Esophagus muscularis mucosa (tissue), 4 donors: ENCODE results near the gene FEZ2. TPM values are rescaled to one million over a fixed set of nuclear protein-coding genes. Genes with fewer than 3 reads are reported as not detected.

ENCODE experiments used
- DNase-seq: peaks from one replicate; pipeline ENCODE4 v3.0.0-alpha.2; 2017; ENCODE audit errors: extremely low spot score
- H3K27ac ChIP-seq, 4 donors: fragments of 200-600 bp; sonication (generic); replicated peaks in 1 of 4; 1 replicate in 3 of 4; 2 replicates in 1 of 4; pipeline ENCODE4 v1.5.1; 2016 to 2019; ENCODE audit warnings: mild to moderate bottlenecking in 1 of 4
- H3K27me3 ChIP-seq, 4 donors: fragments of 200-600 bp; sonication (generic); one replicate each; pipeline versions ENCODE4 v1.5.1 to v1.6.0; 2016 to 2019
- H3K36me3 ChIP-seq, 4 donors: fragments of 200-600 bp; sonication (generic); one replicate each; pipeline ENCODE4 v1.5.1; 2016 to 2019
- H3K4me1 ChIP-seq, 4 donors: fragments of 200-600 bp; sonication (generic); one replicate each; pipeline ENCODE4 v1.5.1; 2016 to 2019
- H3K4me3 ChIP-seq, 4 donors: fragments of 200-600 bp; sonication (generic); 1 replicate in 2 of 4; 2 replicates in 2 of 4; pipeline ENCODE4 v1.5.1; 2016 to 2019; ENCODE audit warnings: mild to moderate bottlenecking in 4 of 4, moderate library complexity in 1 of 4
- H3K9me3 ChIP-seq, 4 donors: fragments of 200-600 bp; sonication (generic); 1 replicate in 3 of 4; 2 replicates in 1 of 4; pipeline ENCODE4 v1.5.1; 2016 to 2019
- EP300 ChIP-seq: sonication (generic); formaldehyde crosslinking; IDR thresholded peaks from one replicate; pipeline ENCODE4 v1.6.1; 2017; ENCODE audit warnings: antibody characterized with exemption
- POLR2A ChIP-seq: fragments of 450-650 bp; IDR thresholded peaks from one replicate; pipeline ENCODE4 v1.6.1; 2017; ENCODE audit warnings: antibody characterized with exemption, moderate library complexity, mild to moderate bottlenecking, low read depth
- POLR2AphosphoS5 ChIP-seq, 2 donors: sonication (generic); formaldehyde crosslinking; IDR thresholded peaks; one replicate each; pipeline ENCODE4 v1.6.1; 2017; ENCODE audit warnings: antibody characterized with exemption in 2 of 2
- WGBS: methylation state at CpG from one replicate; pipeline ENCODE4 v1.1.5; 2018; 5-methylcytosine and 5-hydroxymethylcytosine counted together
- intact Hi-C: fragments of 100-400 bp; cut with DNase I; formaldehyde crosslinking; loops from one replicate; pipeline ENCODE4 v1.15.1; 2023
- total RNA-seq, 4 donors: library from RNA; depleted of rRNA; stranded (reverse); fragments of >200 nt; gene quantifications; one replicate each; pipeline versions ENCODE4 v1.1.0 to v1.2.1, GENCODE V29; 2016
- TF ChIP-seq, protein P1 (sequence below), 3 experiments: fragments of 200-600 bp in 2 of 3; fragments of 450-650 bp in 1 of 3; sonication (generic) in 2 of 3; IDR thresholded peaks; one replicate each; pipeline ENCODE4 v1.5.1; 2017 to 2019; ENCODE audit warnings: antibody characterized with exemption in 3 of 3, mild to moderate bottlenecking in 2 of 3, moderate library complexity in 1 of 3

The FEZ2 gene
- total RNA-seq, 4 donors from 2014 or later = 40.4 to 58.2 (median 45.2) TPM

GRCh38 chr2:36512705-36513104, 85.3 kb downstream of the FEZ2 start:
- TF ChIP-seq POLR2AphosphoS5 (IDR thresholded peaks at IDR 0.05) = no peak
- no peak for TF ChIP-seq EP300
- TF ChIP-seq, protein P1, sequence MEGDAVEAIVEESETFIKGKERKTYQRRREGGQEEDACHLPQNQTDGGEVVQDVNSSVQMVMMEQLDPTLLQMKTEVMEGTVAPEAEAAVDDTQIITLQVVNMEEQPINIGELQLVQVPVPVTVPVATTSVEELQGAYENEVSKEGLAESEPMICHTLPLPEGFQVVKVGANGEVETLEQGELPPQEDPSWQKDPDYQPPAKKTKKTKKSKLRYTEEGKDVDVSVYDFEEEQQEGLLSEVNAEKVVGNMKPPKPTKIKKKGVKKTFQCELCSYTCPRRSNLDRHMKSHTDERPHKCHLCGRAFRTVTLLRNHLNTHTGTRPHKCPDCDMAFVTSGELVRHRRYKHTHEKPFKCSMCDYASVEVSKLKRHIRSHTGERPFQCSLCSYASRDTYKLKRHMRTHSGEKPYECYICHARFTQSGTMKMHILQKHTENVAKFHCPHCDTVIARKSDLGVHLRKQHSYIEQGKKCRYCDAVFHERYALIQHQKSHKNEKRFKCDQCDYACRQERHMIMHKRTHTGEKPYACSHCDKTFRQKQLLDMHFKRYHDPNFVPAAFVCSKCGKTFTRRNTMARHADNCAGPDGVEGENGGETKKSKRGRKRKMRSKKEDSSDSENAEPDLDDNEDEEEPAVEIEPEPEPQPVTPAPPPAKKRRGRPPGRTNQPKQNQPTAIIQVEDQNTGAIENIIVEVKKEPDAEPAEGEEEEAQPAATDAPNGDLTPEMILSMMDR (IDR thresholded peaks at IDR 0.05) = no peak
- no peak for TF ChIP-seq POLR2A
- intact Hi-C loops = no loop called here
- H3K27ac ChIP-seq = no peak overlapping the region

GRCh38 chr2:36511858-36512603, 85.9 kb downstream of the FEZ2 start:
- Histone ChIP-seq H3K4me3 (no peak overlapping the region), H3K27ac (no peak overlapping the region), H3K9me3 (no peaks in the 10 kb centered on the region), H3K4me1 (peaks cover 0 to 10% (median 6%) of the 10 kb centered on the region in 4 donors), H3K36me3 (peaks cover 32 to 83% (median 62%) of the 10 kb centered on the region in 4 donors), H3K27me3 (no peaks in the 10 kb centered on the region)
- no peak for TF ChIP-seq POLR2A
- intact Hi-C loops = no loop called here
- no peak for DNase-seq
- 91% methylated on average over 9 of the region's 9 CpGs for WGBS

More at GRCh38 chr2:36512705-36513104, 85.3 kb downstream of the FEZ2 start:
- Histone ChIP-seq H3K4me3 (no peak overlapping the region), H3K36me3 (peaks cover 39 to 87% (median 69%) of the 10 kb centered on the region in 4 donors), H3K4me1 (peaks cover 0 to 10% (median 5%) of the 10 kb centered on the region in 4 donors), H3K9me3 (no peaks in the 10 kb centered on the region), H3K27me3 (no peaks in the 10 kb centered on the region)
- WGBS = 75% methylated on average over 3 of the region's 3 CpGs
- no peak for DNase-seq

DNA sequence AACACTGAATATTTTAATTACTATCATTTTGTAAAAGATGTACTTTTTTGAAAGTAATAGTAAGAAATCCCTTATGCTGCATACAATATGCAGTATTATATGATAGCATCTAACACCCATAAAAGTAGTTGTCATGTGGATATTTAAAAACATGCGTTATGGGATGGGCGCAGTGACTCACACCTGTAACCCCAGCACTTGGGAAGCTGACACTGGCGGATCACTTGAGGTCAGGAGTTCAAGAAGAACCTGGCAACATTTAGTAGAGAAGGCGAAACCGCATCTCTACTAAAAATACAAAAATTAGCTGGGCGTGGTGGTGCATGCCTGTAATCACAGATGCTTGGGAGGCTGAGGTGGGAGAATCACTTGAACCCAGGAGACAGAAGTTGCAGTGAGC, 88.9 kb downstream of the FEZ2 start:
- H3K36me3 ChIP-seq = peaks cover 25 to 70% (median 40%) of the 10 kb centered on the region in 4 donors
- H3K9me3 ChIP-seq = no peaks in the 10 kb centered on the region
- H3K27me3 ChIP-seq = no peaks in the 10 kb centered on the region
- DNase-seq = no peak
- no peak overlapping the region for H3K4me3 ChIP-seq
- intact Hi-C loops = loop anchor here (5.0 kb wide), 1 partner anchor 157 kb away; no protein-coding TSS in a partner anchor
- H3K4me1 ChIP-seq = peaks cover 0 to 3% (median 0%) of the 10 kb centered on the region in 4 donors
- H3K27ac ChIP-seq = no peak overlapping the region
- TF ChIP-seq, protein P1 (IDR thresholded peaks at IDR 0.05) = no peak
- TF ChIP-seq EP300 = no peak
- no peak for TF ChIP-seq POLR2AphosphoS5 (IDR thresholded peaks at IDR 0.05)
- no peak for TF ChIP-seq POLR2A
- WGBS = 89% methylated on average over 6 of the region's 6 CpGs

- Histone ChIP-seq H3K27me3 (no peaks in the 10 kb centered on the region), H3K4me3 (no peak overlapping the region), H3K4me1 (peaks cover 0 to 3% (median 0%) of the 10 kb centered on the region in 4 donors), H3K36me3 (peaks cover 12 to 70% (median 32%) of the 10 kb centered on the region in 4 donors), H3K27ac (peak overlapping the region in 1 of 4 donors; percentile 10), H3K9me3 (no peaks in the 10 kb centered on the region)
- intact Hi-C loops = loop anchor here (5.0 kb wide), 1 partner anchor 155 kb away; no protein-coding TSS in a partner anchor
- no peak for DNase-seq
- TF ChIP-seq POLR2AphosphoS5 (IDR thresholded peaks at IDR 0.05) = peak; percentile 29 to 33
- no peak for TF ChIP-seq POLR2A
- no peak for TF ChIP-seq EP300
- TF ChIP-seq, protein P1 (IDR thresholded peaks at IDR 0.05) = peak; percentile 58 to 79 (median 62)
These were observed 90.6 kb downstream of the FEZ2 start for GRCh38 chr2:36507408-36507812.

Other genes with a start within 250 kb of the FEZ2 start
- gene CRIM1, start 242.4 kb downstream of the FEZ2 start, total RNA-seq = 100 to 1,000 TPM; 140 to 429 (median 201) TPM
- gene VIT, start 98.5 kb upstream of the FEZ2 start, total RNA-seq = 10 to 100 TPM; 17.0 to 32.3 (median 28.7) TPM